Choroid plexus epithelial cell (primary cell): ENCODE measurements around the gene EXD3.

Experiments used
- DNase-seq: peaks from one replicate; pipeline ENCODE4 v3.0.0-alpha.2; 2010; ENCODE audit warnings: low read depth
- H3K4me3 ChIP-seq: 2 replicates; pipeline ENCODE4 v1.5.1; 2011; ENCODE audit warnings: low read depth, mild to moderate bottlenecking, control low read depth, low read length, moderate library complexity
- CTCF ChIP-seq: conservative IDR thresholded peaks from 2 replicates; pipeline ENCODE4 v1.5.1; 2011; ENCODE audit warnings: low read depth, mild to moderate bottlenecking, control low read depth, inconsistent platforms, low read length, moderate library complexity

Gene EXD3

DNA sequence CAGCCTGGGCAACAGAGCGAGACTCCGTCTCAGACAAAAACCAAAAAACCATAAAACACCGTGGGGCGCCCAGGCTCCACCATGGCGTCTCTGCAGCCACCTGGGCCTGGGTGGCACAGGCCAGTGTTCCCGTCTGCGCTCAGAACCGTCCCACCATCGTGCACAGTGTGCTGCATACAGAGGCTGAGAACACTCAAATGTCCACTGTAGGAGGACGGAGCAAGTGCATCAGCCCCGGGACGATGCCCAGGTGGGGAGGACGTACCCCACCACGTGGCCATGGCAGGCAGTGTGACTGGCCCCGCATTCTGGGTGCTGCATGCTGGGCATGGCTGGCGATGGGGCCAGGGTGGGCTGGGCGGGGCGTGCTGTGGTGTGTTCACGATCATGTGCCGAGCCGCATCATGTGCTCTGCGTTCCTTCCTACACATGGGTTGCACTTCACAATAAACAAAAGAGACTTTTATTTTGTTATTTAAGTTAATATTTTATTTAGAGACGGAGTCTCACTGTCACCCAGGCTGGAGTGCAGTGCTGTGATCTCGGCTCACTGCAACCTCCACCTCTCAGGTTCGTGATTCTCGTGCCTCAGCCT lies 37.8 kb downstream of the EXD3 start:
- DNase-seq = no peak
- TF ChIP-seq CTCF = no peak

DNA sequence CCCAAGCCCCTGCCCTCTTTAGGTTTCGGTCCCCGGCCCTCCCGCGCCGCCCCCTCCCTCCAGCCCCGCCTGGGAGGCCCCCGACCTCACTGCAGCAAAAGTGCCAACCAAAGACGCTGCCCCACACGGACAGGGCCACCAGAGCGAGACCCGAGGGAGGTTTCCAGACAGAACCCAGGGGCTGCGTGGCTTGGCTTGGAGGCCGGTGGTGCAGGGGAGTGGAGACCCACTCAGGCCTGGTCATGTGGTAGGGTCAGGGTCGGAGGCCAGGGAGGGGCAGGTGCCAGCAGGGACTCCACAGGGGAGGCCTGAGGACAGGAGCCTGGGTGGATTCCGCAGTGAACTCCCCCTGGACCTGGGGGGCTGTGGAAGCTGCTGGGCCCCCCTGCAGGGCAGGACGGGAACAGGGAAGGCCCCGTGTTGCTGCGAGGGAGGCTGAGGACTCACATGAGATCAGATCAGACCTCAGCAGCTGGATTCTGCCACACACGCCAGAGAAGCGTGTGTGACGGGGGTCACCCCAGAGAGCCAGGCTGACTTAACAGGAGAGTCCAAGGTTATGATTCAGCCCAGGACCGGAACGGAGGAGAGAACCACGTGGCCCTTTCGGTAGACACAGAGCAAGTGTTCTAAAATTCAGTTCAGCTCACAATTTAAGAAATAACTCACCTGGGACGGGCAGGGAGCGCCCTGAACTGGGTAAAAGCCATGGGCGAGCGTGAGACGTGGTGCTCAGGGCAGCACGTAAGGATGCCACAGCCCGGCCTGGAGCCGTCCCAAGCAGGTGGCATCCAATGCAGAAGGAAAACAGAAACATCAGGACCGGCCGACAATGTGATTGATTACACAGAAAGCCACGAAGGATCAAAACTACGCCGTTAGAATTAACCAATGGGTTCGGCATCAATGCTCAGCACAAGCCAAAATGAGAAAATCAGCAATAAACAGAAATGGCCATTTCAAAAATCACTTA lies 38.9 kb downstream of the EXD3 start:
- TF ChIP-seq CTCF = no peak
- DNase-seq = no peak
- H3K4me3 ChIP-seq = no peak overlapping the region

More for the DNA sequence above, 37.8 kb downstream of the EXD3 start:
- no peak overlapping the region for H3K4me3 ChIP-seq

DNA sequence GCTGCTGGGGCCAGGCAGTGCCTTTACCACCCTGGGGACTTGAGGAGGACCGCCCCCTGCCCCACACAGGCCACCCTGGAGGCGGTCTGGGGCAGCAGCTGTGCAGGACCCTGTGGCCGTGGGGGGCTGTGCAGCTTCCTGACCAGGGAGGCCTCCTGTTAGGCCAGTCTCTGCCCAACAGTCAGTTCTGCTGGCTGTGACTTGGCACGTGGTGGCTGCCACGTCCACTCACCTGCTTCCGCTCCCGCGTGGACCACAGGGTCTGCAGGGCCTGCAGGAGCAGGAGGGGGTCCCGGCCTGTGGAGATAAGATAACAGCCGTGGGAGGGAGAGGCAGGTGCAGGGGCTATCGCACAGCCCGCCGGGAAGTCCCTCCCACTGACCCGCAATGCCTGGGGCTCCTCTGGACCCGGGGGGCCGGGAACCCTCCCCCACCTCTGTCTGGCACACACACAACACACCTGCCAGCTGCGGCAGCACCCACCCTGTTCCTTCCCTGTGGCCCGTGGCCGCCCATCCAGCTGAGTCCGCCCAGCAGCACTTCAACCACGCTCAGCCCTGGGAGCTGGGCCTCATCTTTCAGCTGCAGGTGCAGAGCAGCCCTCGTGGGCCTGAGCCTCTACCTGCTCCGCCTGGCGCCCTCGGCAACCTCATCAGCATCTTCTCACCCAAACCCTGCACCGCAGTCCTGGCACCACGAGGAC lies 39.7 kb downstream of the EXD3 start:
- TF ChIP-seq CTCF = no peak
- no peak overlapping the region for H3K4me3 ChIP-seq
- no peak for DNase-seq

DNA sequence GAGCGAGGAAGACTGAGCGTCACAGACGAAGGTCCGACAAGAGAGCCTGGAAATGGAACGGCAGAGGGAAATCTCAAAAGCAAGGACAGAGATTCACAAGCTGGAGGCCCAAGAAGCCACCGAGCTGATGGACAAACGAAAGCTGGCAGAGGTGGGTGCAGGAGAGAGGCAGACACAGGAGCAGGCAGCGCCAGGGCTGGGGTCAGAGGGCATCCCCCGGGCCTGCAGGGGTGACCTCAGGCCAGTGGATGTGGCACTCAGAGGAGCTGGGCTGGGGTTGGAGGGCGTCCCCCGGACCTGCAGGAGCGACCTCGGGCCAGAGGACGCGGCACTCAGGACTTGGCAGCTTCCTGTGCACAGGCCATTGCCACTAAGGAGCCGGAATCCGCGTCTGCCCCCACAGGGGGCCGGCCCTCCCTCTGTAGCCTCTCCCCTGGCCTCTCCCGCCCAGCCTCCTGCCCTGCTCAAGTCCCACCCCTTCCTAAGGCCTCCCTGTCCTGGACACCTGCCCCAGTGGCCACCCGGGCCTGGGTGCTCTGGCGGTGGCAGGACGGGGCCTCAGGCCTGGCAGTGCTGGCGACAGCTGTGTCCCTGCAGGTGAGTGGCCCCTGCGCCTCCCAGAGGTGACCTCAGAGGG lies 40.4 kb downstream of the EXD3 start:
- no peak for DNase-seq
- H3K4me3 ChIP-seq = no peak overlapping the region
- no peak for TF ChIP-seq CTCF

DNA sequence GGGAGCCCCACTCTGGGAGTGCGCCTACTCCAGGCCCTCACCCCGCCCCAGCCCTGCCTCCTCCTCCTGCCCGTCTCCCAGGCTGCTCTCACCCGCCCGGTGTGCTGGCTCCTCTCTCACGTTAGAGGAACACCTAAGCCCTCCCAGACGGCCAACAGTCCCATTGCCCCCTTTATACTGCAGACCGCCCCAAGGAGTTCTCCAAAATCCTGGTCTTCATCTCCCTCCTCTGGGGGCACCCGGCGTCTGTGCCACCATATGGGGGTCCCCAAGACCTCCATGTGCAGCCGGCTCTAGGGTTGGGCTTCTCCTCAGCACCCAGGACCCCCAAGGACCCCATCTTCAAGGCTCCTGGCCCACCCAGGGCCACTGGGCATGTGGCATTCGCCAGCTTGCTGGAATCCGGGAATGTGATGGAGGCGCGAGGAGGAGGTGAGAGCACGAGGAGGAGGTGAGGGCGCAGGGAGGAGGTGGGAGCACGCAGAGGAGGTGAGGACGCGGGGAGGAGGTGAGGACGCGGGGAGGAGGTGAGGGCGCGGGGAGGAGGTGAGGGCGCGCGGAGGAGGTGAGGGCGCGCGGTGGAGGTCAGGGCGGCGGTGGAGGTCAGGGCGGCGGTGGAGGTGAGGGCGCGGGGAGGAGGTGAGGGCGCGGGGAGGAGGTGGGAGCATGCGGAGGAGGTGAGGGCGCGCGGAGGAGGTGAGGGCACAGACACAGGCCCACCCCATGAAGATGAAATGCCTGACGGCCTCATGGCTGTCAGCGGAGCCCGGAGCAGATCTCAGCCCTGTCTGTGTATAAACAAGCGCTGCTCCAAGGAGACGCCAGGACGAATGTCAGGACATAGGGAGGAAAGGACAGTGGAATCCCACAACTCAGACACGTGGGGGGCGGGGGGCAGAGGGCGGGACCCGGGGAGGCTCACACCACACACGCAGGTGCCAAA lies 41.2 kb downstream of the EXD3 start:
- TF ChIP-seq CTCF = no peak
- H3K4me3 ChIP-seq = no peak overlapping the region
- no peak for DNase-seq

DNA sequence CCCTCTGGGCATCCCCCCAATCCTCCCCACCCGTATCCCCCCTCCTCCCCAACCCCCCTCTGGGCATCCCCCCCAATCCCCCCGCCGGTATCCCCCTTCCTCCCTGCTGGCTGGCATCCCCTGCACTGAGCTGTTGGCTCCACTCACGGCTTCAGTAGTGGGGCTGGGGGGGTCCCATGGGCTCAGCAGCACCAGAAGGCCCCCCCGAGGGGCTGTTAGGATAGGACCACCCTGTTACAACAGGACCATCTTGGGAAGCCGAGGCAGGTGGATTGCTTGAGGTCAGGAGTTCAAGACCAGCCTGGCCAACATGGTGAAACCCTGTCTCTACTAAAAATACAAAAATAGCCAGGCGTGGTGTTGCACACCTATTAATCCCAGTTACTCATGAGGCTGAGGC lies 42.4 kb downstream of the EXD3 start:
- TF ChIP-seq CTCF = no peak
- DNase-seq = no peak
- H3K4me3 ChIP-seq = no peak overlapping the region
